SW480 (cell line): ENCODE results near the gene SPATS2.
"Not testable (repeated sequence)": the region's sequence is repeated elsewhere in the genome, so short reads cannot be mapped to it uniquely, and the experiment has no call there.

Source experiments
- DNase-seq: peaks from one replicate; pipeline ENCODE4 v3.0.0-alpha.2; 2016; ENCODE audit warnings: low spot score

The SPATS2 gene

DNA sequence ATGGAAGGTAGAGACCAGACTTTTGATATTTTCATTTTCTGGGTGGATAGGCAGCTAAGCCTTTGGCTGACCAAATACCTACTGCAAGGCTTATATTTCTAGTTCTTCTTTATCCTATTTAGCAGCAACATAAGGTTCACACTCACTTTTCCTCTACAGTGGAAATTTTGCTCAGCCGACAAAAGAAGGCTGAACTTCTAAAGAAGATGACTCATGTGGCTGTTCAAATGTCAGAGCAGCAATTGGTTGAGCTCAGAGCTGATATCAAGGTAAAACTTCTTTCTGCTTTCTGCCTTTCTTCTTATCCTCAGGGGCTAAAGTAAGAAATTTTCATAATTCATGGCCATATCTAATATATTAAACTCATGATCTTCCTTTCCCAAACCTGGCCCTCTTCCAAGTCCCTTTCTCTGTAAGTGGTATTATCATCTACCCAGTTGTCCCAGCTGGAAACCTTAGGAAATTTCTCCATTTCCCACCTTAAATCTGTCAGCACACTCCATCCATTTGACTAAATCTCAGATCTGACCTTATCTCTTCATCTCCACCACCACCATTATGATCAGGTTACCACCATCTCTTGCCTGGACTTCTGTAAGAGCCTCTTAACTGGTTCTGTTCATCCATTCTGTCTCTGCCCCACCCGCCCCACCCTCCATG is 151.8 kb downstream of the SPATS2 start:
- DNase-seq: no peak

DNA sequence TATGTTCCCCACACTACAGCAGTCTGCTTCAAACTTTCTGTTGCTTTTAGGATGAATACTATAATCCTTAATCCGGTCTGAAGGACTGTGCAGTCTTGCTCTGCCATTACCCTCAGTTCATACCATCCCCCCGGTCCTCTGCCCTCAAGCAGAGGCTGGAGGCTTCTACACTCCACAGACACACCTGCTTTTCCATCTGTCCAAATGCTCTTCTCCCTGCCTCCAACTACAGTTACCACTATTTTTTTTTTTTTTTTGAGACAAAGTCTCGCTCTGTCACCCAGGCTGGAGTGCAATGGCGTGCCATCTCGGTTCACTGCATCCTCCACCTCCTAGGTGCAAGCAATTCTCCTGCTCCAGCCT is 152.3 kb downstream of the SPATS2 start:
- DNase-seq: no peak

DNA sequence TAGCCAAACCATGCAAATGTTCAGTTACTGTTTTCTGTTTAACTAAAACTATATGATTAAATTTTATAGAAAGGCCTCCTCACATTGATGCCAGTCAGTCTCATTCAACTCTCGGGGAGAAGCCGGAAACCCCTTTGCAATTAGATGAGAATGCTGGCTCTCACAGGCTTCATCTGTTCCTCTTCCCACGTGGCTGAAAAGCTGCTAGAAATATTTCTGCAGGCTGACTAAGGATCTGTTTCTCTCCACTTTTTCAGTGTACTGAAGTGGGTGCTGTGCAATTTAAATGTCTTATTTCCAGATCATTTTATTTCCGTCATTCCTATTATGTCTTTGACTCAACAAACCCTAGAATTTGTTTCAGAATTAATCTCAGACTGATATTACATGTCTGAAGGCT is 154.1 kb downstream of the SPATS2 start:
- DNase-seq: no peak

DNA sequence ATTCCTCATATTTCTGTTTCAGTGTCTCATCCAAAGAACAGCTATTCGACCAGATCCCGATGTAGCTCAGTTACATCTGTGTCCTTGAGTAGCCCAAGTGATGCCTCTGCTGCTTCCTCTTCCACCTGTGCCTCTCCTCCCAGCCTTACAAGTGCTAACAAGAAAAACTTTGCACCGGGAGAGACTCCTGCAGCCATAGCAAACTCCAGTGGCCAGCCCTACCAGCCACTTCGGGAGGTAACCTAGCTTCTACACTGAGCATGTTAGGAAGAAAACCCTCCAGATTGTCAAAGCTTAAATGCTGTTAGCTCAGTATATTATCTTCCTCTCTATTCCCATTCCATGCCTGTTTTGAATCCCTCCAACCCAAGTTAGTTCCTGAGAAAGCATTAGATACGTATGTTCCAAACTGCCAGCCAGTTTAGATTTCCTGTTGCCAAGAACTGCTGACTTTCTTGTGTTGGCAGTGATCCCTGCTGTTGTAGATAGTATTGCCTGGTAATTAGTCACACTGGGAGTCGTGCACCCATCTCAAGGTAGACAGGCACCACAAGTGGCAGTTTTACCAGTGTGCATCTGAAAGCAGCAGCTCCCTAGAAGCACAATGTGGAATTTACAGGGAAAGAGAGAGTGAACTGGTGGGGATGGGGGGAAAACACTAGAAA is 157.5 kb downstream of the SPATS2 start:
- no peak for DNase-seq

GRCh38 chr12:49525942-49526341 is 158.7 kb downstream of the SPATS2 start:
- DNase-seq: no peak

GRCh38 chr12:49527361-49528130 is 160.3 kb downstream of the SPATS2 start:
- DNase-seq: no peak

DNA sequence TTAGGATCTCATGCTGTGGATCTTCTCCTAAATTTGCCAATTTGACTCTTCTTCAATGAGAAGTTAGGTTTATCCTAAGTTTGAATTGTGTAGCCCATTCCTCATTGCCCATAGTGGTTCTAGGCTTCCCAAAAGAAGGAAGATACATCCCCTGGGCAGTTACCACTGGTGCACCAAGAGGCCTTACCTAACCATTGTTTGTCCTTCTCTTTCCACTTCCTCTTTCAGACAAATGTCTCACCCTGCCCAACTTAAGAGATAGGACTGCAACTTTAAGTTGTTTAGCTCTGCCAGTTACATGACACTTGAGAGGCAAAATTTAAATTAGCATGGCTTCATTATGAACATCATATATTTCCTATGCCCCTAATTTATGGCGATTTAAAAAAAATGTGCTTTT is 162.2 kb downstream of the SPATS2 start:
- no peak for DNase-seq

DNA sequence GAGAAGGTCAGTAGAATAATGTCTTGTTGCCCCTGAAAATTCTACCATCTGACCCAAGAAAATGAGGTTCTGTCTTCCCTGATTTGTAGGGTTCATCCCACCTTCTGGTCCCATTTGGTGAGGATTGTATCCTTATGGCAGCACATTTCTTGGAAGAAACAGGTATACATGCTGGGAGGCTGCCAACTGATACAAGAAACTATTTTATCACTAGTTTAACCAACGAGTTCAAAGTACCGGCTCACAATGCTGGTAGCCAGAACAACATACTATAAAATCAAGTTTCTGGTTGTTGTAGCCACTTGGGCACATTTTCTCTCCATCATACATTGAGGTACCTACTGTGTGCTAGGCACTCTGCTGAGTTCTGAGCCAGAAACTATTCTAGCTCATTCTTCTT is 164.5 kb downstream of the SPATS2 start:
- no peak for DNase-seq

GRCh38 chr12:49533331-49533730 is 166.1 kb downstream of the SPATS2 start:
- no peak for DNase-seq

GRCh38 chr12:49534122-49534521 is 166.9 kb downstream of the SPATS2 start:
- not testable (repeated sequence) for DNase-seq

DNA sequence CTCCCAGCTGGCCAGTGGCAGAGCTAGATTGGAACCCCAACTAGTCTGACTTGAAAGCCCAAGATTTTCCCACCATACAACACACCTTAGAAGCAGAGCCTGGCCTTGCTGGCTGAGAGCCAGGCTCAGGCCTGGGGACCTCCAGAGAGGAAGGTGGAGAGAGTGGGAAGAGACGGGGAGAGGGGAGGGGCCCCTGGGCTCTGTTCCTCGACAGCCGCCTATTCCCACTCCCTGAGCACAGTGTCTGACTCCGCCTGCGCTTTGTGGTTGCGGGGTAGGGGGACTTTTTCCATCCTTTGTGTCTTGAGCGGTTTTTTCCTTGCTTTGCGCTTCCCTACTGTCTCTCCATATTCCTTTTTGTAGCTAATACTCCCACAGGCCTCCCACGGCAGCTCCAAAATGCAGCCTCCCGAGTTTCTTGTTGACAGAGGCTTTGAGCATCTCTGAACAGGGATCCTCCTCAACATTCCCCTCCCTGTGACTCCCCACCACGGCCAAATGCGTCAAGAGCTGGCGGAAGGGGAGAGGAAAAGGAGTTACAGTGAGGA is 167.5 kb downstream of the SPATS2 start:
- DNase-seq: no peak

- DNase-seq: no peak
Observed at GRCh38 chr12:49535921-49536525, 168.8 kb downstream of the SPATS2 start.

- no peak for DNase-seq
Observed at GRCh38 chr12:49536526-49537071, 169.3 kb downstream of the SPATS2 start.

- DNase-seq: no peak
Observed at GRCh38 chr12:49537231-49537751, 170.0 kb downstream of the SPATS2 start.

- DNase-seq: no peak
Observed at GRCh38 chr12:49537752-49538509, 170.7 kb downstream of the SPATS2 start.

- peak; percentile 73 for DNase-seq
Observed at GRCh38 chr12:49538510-49539403, 171.5 kb downstream of the SPATS2 start, which contains the start of gene KCNH3. Gene KCNH3 (plus strand): TSS chr12:49539030. CDS start chr12:49539417, 387 bp downstream.

DNA sequence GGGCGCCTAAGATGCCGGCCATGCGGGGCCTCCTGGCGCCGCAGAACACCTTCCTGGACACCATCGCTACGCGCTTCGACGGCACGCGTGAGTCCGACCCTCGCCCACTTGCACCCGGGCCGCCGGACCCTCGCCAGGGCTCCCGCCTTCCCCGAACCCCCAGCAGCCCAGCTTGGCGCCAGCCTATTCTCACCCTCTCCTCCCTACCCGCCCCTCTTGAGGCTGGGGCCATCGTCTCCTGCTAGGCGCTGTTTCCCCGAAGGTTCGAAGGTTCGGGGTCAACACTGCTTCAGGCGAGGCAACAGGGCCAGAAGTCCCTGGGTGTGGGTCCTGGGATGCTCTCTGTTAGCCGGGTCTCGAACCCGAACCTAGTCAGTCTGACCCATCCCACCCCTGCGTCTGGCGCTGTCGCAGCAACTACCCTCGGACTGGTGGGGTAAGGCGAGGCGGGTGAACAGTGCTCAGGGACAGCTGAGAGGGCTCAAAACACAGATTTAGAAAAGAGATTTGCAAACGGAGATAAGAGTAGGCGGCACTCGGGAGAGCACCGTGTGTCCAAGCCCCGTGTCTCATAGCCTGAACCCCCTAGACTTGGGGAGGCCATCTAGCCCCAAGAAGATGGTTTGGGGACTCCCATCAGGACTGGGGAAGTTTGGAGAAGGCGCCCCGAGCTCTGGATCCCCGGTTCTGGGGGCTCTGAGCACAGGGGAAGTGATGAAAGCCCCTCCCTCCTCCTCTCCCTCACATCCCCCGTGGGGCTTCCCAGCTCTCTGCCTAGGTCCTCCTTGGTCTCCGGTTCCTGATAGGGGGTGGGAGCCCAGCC is 172.4 kb downstream of the SPATS2 start:
- no peak for DNase-seq

- DNase-seq: peak; percentile 84
Observed at GRCh38 chr12:49540229-49541139, 173.2 kb downstream of the SPATS2 start.
